ENCODE data around the gene MANSC1. TPM values are rescaled to one million over a fixed set of nuclear protein-coding genes. Genes with fewer than 3 reads are reported as not detected.

The MANSC1 gene
- polyA plus RNA-seq, 1 donor (not counting 4 experiments of a cell fraction or from before 2014, with no cell fraction given) = 1.6 TPM

DNA sequence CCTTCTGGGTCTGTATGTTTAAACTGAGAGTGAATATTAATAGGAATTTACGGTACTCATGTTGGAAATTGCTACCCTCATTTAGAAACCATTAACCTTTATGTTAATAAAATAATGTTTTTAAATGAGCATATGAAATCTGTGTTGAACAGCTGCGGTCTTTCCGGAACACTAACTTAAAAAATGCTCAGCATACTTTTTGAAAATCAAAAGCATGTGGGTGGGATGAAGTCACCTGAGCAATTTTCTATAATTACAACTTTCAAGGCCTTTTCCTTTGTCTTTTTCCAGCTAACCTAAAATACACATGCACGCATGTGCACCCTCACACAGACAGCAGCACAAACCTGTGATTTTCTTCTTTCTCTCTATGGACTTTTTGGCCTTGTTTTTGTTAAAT is 46.7 kb upstream of the MANSC1 start:
- no peak overlapping the region for H2AFZ ChIP-seq (ENCODE audit: control insufficient read depth, low read length)
- no peaks in the 10 kb centered on the region for H4K20me1 ChIP-seq (ENCODE audit: control insufficient read depth, extremely low read depth, insufficient read depth, low read length)
- no peak overlapping the region for H3K27ac ChIP-seq (ENCODE audit: control insufficient read depth, insufficient read depth, low read length)
- TF ChIP-seq EZH2 (IDR thresholded peaks at IDR 0.05; ENCODE audit: low read length) = no peak
- TF ChIP-seq, protein P1, sequence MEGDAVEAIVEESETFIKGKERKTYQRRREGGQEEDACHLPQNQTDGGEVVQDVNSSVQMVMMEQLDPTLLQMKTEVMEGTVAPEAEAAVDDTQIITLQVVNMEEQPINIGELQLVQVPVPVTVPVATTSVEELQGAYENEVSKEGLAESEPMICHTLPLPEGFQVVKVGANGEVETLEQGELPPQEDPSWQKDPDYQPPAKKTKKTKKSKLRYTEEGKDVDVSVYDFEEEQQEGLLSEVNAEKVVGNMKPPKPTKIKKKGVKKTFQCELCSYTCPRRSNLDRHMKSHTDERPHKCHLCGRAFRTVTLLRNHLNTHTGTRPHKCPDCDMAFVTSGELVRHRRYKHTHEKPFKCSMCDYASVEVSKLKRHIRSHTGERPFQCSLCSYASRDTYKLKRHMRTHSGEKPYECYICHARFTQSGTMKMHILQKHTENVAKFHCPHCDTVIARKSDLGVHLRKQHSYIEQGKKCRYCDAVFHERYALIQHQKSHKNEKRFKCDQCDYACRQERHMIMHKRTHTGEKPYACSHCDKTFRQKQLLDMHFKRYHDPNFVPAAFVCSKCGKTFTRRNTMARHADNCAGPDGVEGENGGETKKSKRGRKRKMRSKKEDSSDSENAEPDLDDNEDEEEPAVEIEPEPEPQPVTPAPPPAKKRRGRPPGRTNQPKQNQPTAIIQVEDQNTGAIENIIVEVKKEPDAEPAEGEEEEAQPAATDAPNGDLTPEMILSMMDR (optimal IDR thresholded peaks at IDR 0.05 in 1 of 3, IDR thresholded peaks at IDR 0.05 in 1 of 3, conservative IDR thresholded peaks at IDR 0.05 in 1 of 3; ENCODE audit: extremely low read depth in 1 of 3, insufficient read depth in 2 of 3, low read length in 3 of 3) = no peak
- no peak for FAIRE-seq
- H3K4me2 ChIP-seq (ENCODE audit: control insufficient read depth, extremely low read depth, insufficient read depth, low read depth, low read length) = no peak overlapping the region
- no peaks in the 10 kb centered on the region for H3K36me3 ChIP-seq (ENCODE audit: control insufficient read depth in 2 of 2, extremely low read depth in 1 of 2, insufficient read depth in 2 of 2, low read length in 2 of 2)
- no peaks in the 10 kb centered on the region for H3K79me2 ChIP-seq (ENCODE audit: control insufficient read depth, insufficient read depth, low read length)
- H3K4me3 ChIP-seq (ENCODE audit: control insufficient read depth in 2 of 3, extremely low read depth in 1 of 3, insufficient read depth in 2 of 3, low read depth in 1 of 3, low read length in 3 of 3) = no peak overlapping the region
- H3K27me3 ChIP-seq (ENCODE audit: control insufficient read depth, extremely low read depth, insufficient read depth, low read length) = no peaks in the 10 kb centered on the region
- dilution Hi-C loops (cut with MboI; ENCODE audit: extremely low pct_ligation_motif_present, low sequenced_read_pairs) = no loop called here
- H3K9me3 ChIP-seq (ENCODE audit: control insufficient read depth, low read depth, low read length) = no peaks in the 10 kb centered on the region
- no peak overlapping the region for H3K9ac ChIP-seq (ENCODE audit: control insufficient read depth, extremely low read depth, insufficient read depth, low read length)
- H3K9me1 ChIP-seq (ENCODE audit: control insufficient read depth, extremely low read depth, insufficient read depth, low read length) = no peaks in the 10 kb centered on the region
- DNase-seq (ENCODE audit: low read depth, low spot score) = no peak
- H3K4me1 ChIP-seq (ENCODE audit: control insufficient read depth, extremely low read depth, insufficient read depth, low read length) = peaks cover 10% of the 10 kb centered on the region

DNA sequence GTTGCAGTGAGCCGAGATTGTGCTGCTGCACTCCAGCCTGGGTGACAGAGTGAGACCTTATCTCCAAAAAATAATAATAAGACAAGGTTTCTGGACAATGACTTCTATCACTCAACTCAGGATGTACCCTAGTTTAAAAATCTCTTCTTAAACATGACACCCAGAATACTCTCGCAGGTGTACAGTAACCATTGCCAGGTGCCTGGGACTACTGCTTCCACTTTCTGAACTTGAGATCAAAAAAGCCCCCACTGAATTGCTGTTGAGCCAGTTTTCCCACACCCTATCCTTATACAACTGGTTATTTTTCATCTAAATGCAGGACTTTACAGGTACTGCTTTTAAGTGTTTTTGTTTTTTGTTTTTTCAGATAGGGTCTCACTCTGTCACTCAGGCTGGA is 43.1 kb upstream of the MANSC1 start:
- FAIRE-seq (no peak), DNase-seq (ENCODE audit: low read depth, low spot score) (no peak)
- Histone ChIP-seq H3K9me3 (ENCODE audit: control insufficient read depth, low read depth, low read length) (no peaks in the 10 kb centered on the region), H3K36me3 (ENCODE audit: control insufficient read depth in 2 of 2, extremely low read depth in 1 of 2, insufficient read depth in 2 of 2, low read length in 2 of 2) (no peaks in the 10 kb centered on the region), H4K20me1 (ENCODE audit: control insufficient read depth, extremely low read depth, insufficient read depth, low read length) (no peaks in the 10 kb centered on the region), H3K27ac (ENCODE audit: control insufficient read depth, insufficient read depth, low read length) (no peak overlapping the region), H2AFZ (ENCODE audit: control insufficient read depth, low read length) (no peak overlapping the region), H3K9ac (ENCODE audit: control insufficient read depth, extremely low read depth, insufficient read depth, low read length) (no peak overlapping the region), H3K79me2 (ENCODE audit: control insufficient read depth, insufficient read depth, low read length) (no peaks in the 10 kb centered on the region), H3K27me3 (ENCODE audit: control insufficient read depth, extremely low read depth, insufficient read depth, low read length) (no peaks in the 10 kb centered on the region), H3K9me1 (ENCODE audit: control insufficient read depth, extremely low read depth, insufficient read depth, low read length) (no peaks in the 10 kb centered on the region), H3K4me2 (ENCODE audit: control insufficient read depth, extremely low read depth, insufficient read depth, low read depth, low read length) (no peak overlapping the region), H3K4me1 (ENCODE audit: control insufficient read depth, extremely low read depth, insufficient read depth, low read length) (peaks cover 4% of the 10 kb centered on the region), H3K4me3 (ENCODE audit: control insufficient read depth in 2 of 3, extremely low read depth in 1 of 3, insufficient read depth in 2 of 3, low read depth in 1 of 3, low read length in 3 of 3) (no peak overlapping the region)
- dilution Hi-C loops (cut with MboI; ENCODE audit: extremely low pct_ligation_motif_present, low sequenced_read_pairs) = no loop called here
- TF ChIP-seq, protein P1 (optimal IDR thresholded peaks at IDR 0.05 in 1 of 3, IDR thresholded peaks at IDR 0.05 in 1 of 3, conservative IDR thresholded peaks at IDR 0.05 in 1 of 3; ENCODE audit: extremely low read depth in 1 of 3, insufficient read depth in 2 of 3, low read length in 3 of 3) = no peak
- TF ChIP-seq EZH2 (IDR thresholded peaks at IDR 0.05; ENCODE audit: low read length) = no peak
